GM10266 (cell line): ENCODE measurements around the gene TREH.
"Not testable (repeated sequence)": the region's sequence is repeated elsewhere in the genome, so short reads cannot be mapped to it uniquely, and the experiment has no call there.

Source experiments
- DNase-seq: peaks from one replicate; pipeline ENCODE4 v3.0.0; 2012; ENCODE audit errors: extremely low spot score
- CTCF ChIP-seq: IDR thresholded peaks from 2 replicates; pipeline ENCODE4 v1.5.1; 2012; ENCODE audit warnings: mild to moderate bottlenecking, low read depth; ENCODE audit not compliant: control insufficient read depth, insufficient read depth; ENCODE audit errors: missing control alignments

Gene TREH, protein sequence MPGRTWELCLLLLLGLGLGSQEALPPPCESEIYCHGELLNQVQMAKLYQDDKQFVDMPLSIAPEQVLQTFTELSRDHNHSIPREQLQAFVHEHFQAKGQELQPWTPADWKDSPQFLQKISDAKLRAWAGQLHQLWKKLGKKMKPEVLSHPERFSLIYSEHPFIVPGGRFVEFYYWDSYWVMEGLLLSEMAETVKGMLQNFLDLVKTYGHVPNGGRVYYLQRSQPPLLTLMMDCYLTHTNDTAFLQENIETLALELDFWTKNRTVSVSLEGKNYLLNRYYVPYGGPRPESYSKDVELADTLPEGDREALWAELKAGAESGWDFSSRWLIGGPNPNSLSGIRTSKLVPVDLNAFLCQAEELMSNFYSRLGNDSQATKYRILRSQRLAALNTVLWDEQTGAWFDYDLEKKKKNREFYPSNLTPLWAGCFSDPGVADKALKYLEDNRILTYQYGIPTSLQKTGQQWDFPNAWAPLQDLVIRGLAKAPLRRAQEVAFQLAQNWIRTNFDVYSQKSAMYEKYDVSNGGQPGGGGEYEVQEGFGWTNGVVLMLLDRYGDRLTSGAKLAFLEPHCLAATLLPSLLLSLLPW

GRCh38 chr11:118679483-118679882 is at the start of gene TREH:
Gene TREH (minus strand): TSS chr11:118679650. CDS start chr11:118679627, 23 bp downstream.
- no peak for TF ChIP-seq CTCF
- no peak for DNase-seq

DNA sequence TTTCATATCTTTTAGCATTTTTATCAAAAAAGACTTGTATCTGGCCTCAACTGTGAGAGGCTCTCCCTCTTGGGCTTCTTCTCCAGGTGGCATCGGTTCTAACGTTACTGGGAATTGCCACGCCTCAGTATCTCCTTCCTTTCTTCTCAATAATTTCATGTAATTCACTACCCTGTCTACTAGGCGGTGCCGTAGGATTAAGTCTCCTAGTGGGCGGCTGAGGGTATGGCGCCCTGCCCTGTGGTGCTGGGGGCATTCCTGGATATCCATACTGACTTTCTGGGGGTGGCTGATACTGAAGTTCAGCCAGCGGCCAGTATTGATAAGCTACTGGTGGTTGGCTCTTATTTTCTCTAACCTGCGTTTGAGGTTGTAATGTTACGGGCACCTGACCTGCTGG is 48.7 kb upstream of the TREH start:
- not testable (repeated sequence) for DNase-seq

DNA sequence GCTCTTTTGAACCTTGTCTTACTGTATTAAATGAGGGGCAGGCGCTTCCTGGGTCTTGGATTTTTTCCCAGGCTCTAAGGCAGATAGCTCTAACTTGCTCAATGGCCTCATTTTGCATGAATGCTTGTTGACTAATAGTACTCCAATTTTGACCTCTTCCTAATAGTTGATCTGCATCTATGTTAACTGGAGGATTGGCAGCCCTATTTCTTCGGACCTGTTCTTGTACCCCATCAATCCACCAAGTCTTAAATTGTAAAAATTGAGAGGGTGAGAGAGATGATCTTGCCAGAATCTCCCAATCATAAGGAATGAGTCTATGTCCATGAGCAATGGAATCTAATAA is 48.2 kb upstream of the TREH start:
- not testable (repeated sequence) for DNase-seq

DNA sequence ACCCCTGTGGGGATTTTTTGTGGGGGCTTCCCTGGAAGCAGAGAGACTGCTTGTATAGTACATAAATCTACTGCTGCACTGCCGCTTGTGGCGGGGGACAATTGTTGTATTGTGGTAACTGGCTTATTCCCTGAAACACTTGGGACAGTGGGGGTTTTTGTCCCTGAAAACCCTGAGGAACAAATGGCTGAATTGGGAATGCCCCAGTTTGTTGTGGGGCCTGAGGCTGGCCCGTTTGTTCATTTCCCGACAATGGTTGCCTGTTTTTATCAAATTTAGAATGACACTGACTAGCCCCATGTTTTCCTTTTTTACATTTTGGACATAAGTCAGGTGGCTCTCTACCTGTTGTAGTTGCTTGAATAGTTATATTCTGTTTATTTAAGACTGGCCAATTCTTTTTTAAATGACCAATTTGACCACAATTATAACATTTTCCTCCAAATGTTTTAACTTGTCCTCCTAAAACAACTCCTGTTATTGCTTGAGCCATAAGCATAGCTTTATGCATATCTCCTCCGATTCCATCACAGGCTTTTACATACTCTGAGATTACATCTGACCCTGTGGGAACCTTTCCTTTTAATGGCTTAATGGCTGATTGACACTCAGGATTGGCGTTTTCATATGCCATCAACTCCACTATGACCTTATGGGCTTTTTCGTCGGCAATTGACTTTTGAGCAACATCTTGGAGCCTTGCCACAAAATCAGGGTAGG is 47.7 kb upstream of the TREH start:
- DNase-seq: not testable (repeated sequence)

- DNase-seq: not testable (repeated sequence)
Measured at GRCh38 chr11:118721478-118722015, 42.1 kb upstream of the TREH start.

DNA sequence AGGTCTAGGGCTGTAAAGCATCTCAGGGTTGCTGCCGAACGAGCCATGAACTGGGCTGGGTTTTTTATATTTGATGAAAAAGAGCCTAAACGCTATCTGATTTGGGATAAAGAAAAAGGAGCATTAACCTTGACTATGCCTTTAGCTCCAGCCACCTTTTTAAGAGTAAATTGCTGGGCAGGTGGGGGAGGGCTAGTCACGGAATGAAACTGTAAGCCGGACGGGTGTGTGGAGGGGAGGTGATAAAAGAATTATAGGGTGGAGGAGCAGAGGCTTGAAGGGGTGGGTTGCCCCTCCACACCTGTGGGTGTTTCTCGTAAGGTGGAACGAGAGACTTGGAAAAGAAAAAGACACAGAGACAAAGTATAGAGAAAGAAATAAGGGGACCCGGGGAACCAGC is 41.3 kb upstream of the TREH start:
- not testable (repeated sequence) for DNase-seq

GRCh38 chr11:118720078-118720477 is 40.6 kb upstream of the TREH start:
- DNase-seq: not testable (repeated sequence)

- DNase-seq: not testable (repeated sequence)
Measured at GRCh38 chr11:118718562-118718961, 39.1 kb upstream of the TREH start.

GRCh38 chr11:118717733-118718132 is 38.3 kb upstream of the TREH start:
- not testable (repeated sequence) for DNase-seq

DNA sequence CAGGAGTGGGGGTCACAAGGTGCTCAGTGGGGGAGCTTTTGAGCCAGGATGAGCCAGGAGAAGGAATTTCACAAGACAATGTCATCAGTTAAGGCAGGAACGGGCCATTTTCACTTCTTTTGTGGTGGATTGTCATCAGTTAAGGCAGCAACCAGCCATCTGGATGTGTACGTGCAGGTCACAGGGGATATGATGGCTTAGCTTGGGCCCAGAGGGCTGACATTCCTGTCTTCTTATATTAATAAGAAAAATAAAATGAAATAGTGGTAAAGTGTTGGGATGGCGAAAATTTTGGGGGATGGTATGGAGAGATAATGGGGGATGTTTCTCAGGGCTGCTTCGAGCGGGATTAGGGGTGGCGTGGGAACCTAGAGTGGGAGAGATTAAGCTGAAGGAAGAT is 37.8 kb upstream of the TREH start:
- DNase-seq: not testable (repeated sequence)

GRCh38 chr11:118715837-118716260 is 36.4 kb upstream of the TREH start:
- peak; percentile 6 for DNase-seq

More at GRCh38 chr11:118715837-118716260, 36.4 kb upstream of the TREH start:
- no peak for TF ChIP-seq CTCF
